A673 (cell line): ENCODE measurements around the gene FERD3L. TPM values are rescaled to one million over a fixed set of nuclear protein-coding genes. Genes with fewer than 3 reads are reported as not detected.
A peak's percentile ranks its signal among the peaks of the same experiment; 100 is the strongest.

ENCODE experiments used
- BruUV-seq: library from RNA; stranded (reverse); fragments of 400-500 nt; replicated peaks from 2 replicates; lab custom pipeline; 2021; lab: Mats Ljungman, UMichigan
- CTCF ChIA-PET: fragments of 300-600 bp; sonication (Branson Sonifier 250); formaldehyde crosslinking; loops from one replicate; lab custom pipeline; 2022; ENCODE audit warnings: antibody characterized with exemption; lab: Charles Lee
- POLR2A ChIA-PET: fragments of 300-600 bp; sonication (Branson Sonifier 250); formaldehyde crosslinking; loops from one replicate; lab custom pipeline; 2022; ENCODE audit warnings: antibody characterized with exemption; ENCODE audit not compliant: low non-redundant PET; lab: Charles Lee
- DNase-seq: peaks from one replicate; pipeline ENCODE4 v3.0.0-alpha.2; 2015; ENCODE audit warnings: low spot score
- H3K27ac ChIP-seq: fragments of 200-600 bp; sonication (generic); 2 replicates; pipeline ENCODE4 v1.5.1; 2016; ENCODE audit warnings: mixed run types, low read depth, mild to moderate bottlenecking, mixed read lengths, antibody characterized with exemption, low read length; ENCODE audit not compliant: poor library complexity, severe bottlenecking
- H3K27me3 ChIP-seq: fragments of 200-600 bp; sonication (generic); replicated peaks from 2 replicates; pipeline ENCODE4 v1.6.1; 2017; ENCODE audit warnings: mixed run types, low read depth, mild to moderate bottlenecking, mixed read lengths, antibody characterized with exemption, low read length; ENCODE audit not compliant: insufficient read depth, poor library complexity
- H3K36me3 ChIP-seq: fragments of 200-600 bp; sonication (generic); 2 replicates; pipeline ENCODE4 v1.6.1; 2016; ENCODE audit warnings: mixed run types, mild to moderate bottlenecking, mixed read lengths, antibody characterized with exemption, low read length; ENCODE audit not compliant: insufficient read depth, poor library complexity, severe bottlenecking
- H3K4me1 ChIP-seq: fragments of 200-600 bp; sonication (generic); 2 replicates; pipeline ENCODE4 v1.6.1; 2017; ENCODE audit warnings: mixed run types, mild to moderate bottlenecking, mixed read lengths, antibody characterized with exemption, low read length; ENCODE audit not compliant: insufficient read depth, poor library complexity, severe bottlenecking
- H3K4me3 ChIP-seq: fragments of 200-600 bp; sonication (generic); 2 replicates; pipeline ENCODE4 v1.5.1; 2016; ENCODE audit warnings: low read depth, mixed run types, mild to moderate bottlenecking, mixed read lengths, low read length; ENCODE audit not compliant: poor library complexity, severe bottlenecking
- H3K9me3 ChIP-seq: fragments of 200-600 bp; sonication (generic); 2 replicates; pipeline ENCODE4 v1.6.1; 2016; ENCODE audit warnings: mixed run types, low read depth, mild to moderate bottlenecking, mixed read lengths, antibody characterized with exemption, low read length; ENCODE audit not compliant: poor library complexity, severe bottlenecking
- EZH2 ChIP-seq: fragments of 200-600 bp; sonication (generic); IDR thresholded peaks from 2 replicates; pipeline ENCODE4 v1.6.1; 2017; ENCODE audit warnings: borderline replicate concordance, low read depth, mild to moderate bottlenecking, mixed read lengths, antibody characterized with exemption, low read length; ENCODE audit not compliant: poor library complexity, severe bottlenecking
- intact Hi-C: fragments of 100-400 bp; cut with micrococcal nuclease; formaldehyde crosslinking; loops from one replicate; pipeline ENCODE4 v1.10.0; 2022; ENCODE audit not compliant: unreplicated experiment
- total RNA-seq: library from RNA; stranded (reverse); gene quantifications from 2 replicates; pipeline ENCODE4 v1.2.3, GENCODE V29; 2021
- TF ChIP-seq, protein P1 (sequence below): fragments of 300-800, 200-600 bp; sonication (generic); conservative IDR thresholded peaks from 2 replicates; pipeline ENCODE4 v1.5.1; 2017; ENCODE audit warnings: low read depth, mild to moderate bottlenecking, antibody characterized with exemption, low read length, moderate library complexity, mixed read lengths

The FERD3L gene
- total RNA-seq, 1 experiment from 2014 or later = not detected

DNA sequence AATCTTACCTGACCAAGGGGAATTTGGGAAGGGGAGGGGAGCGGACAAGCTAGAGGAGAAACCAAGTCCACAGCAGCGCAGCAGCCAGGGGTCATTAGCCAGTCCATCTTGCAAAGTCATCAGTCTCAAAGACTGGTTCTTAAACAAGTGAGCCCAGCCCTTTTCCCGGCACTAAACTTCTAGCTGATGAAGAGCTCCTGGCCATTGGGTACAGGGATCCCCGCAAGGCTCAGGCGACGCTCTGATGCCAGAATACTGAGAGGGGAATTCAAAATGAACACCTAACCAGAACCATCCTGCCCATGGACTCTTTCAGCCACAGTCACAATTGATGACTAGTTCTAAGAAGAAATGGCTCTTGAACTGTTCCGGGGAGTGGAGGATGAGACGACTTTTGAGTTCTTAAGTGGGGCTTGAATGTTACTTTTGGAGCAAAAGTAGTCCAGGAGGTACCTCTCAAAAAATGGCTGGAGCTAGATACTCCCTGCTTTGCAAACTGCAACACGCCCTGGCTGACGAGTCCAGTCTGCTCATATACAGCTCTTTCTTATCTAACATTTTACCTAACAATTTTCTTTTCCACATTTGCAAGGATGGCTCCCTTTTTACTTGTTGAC, 25.2 kb downstream of the FERD3L start:
- no TSS peak for BruUV-seq
- peaks cover 8% of the 10 kb centered on the region for H3K4me1 ChIP-seq
- no peak overlapping the region for H3K27ac ChIP-seq
- H3K4me3 ChIP-seq = no peak overlapping the region
- H3K9me3 ChIP-seq = no peaks in the 10 kb centered on the region
- no peaks in the 10 kb centered on the region for H3K27me3 ChIP-seq
- no peak for TF ChIP-seq EZH2
- TF ChIP-seq, protein P1, sequence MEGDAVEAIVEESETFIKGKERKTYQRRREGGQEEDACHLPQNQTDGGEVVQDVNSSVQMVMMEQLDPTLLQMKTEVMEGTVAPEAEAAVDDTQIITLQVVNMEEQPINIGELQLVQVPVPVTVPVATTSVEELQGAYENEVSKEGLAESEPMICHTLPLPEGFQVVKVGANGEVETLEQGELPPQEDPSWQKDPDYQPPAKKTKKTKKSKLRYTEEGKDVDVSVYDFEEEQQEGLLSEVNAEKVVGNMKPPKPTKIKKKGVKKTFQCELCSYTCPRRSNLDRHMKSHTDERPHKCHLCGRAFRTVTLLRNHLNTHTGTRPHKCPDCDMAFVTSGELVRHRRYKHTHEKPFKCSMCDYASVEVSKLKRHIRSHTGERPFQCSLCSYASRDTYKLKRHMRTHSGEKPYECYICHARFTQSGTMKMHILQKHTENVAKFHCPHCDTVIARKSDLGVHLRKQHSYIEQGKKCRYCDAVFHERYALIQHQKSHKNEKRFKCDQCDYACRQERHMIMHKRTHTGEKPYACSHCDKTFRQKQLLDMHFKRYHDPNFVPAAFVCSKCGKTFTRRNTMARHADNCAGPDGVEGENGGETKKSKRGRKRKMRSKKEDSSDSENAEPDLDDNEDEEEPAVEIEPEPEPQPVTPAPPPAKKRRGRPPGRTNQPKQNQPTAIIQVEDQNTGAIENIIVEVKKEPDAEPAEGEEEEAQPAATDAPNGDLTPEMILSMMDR = no peak
- no peaks in the 10 kb centered on the region for H3K36me3 ChIP-seq
- intact Hi-C loops = loop anchor here (5.0 kb wide), 6 partner anchors 142 to 768 kb away; no protein-coding TSS in a partner anchor
- ChIA-PET POLR2A (no interaction called here), CTCF (no interaction called here)
- DNase-seq = no peak

GRCh38 chr7:19119372-19119771, 25.8 kb downstream of the FERD3L start:
- H3K4me3 ChIP-seq = no peak overlapping the region
- DNase-seq = no peak
- no peaks in the 10 kb centered on the region for H3K36me3 ChIP-seq
- POLR2A ChIA-PET = no interaction called here
- TF ChIP-seq, protein P1 = no peak
- no peak for TF ChIP-seq EZH2
- H3K4me1 ChIP-seq = peaks cover 14% of the 10 kb centered on the region
- no peak overlapping the region for H3K27ac ChIP-seq
- no TSS peak for BruUV-seq
- CTCF ChIA-PET = no interaction called here
- no peaks in the 10 kb centered on the region for H3K27me3 ChIP-seq
- no peaks in the 10 kb centered on the region for H3K9me3 ChIP-seq
- intact Hi-C loops = loop anchor here (5.0 kb wide), 2 partner anchors 452 to 767 kb away; no protein-coding TSS in a partner anchor

GRCh38 chr7:19118636-19119371, 26.4 kb downstream of the FERD3L start:
- ChIA-PET POLR2A (no interaction called here), CTCF (no interaction called here)
- Histone ChIP-seq H3K4me3 (no peak overlapping the region), H3K4me1 (peaks cover 19% of the 10 kb centered on the region), H3K36me3 (no peaks in the 10 kb centered on the region), H3K27ac (no peak overlapping the region), H3K9me3 (no peaks in the 10 kb centered on the region), H3K27me3 (no peaks in the 10 kb centered on the region)
- intact Hi-C loops = loop anchor here (5.0 kb wide), 2 partner anchors 452 to 767 kb away; no protein-coding TSS in a partner anchor
- TF ChIP-seq, protein P1 = no peak
- no peak for TF ChIP-seq EZH2
- TSS peak; percentile 42 for BruUV-seq
- DNase-seq = no peak
